Erythroblast (primary cell): ENCODE data around the gene MT1X.

Experiments used
- GATA1 ChIP-seq: IDR thresholded peaks from 2 replicates; pipeline ENCODE4 v1.6.1; 2011; ENCODE audit warnings: low read depth, mild to moderate bottlenecking, control low read depth, low read length, moderate library complexity
- POLR2A ChIP-seq: IDR thresholded peaks from 2 replicates; pipeline ENCODE4 v1.6.1; 2011; ENCODE audit warnings: mild to moderate bottlenecking, low read length

- no peak for TF ChIP-seq POLR2A
- TF ChIP-seq GATA1: no peak
Observed at GRCh38 chr16:56653218-56653617, 29.1 kb upstream of the MT1X start.
